Measurements from ENCODE around the gene EIF4G1. TPM values are rescaled to one million over a fixed set of nuclear protein-coding genes. Genes with fewer than 3 reads are reported as not detected.

Gene EIF4G1
- total and polyA plus RNA-seq, 2 of the 8 experiments (the other 6 are each of a cell fraction or from before 2014, with no cell fraction given), result 318 to 473 TPM

DNA sequence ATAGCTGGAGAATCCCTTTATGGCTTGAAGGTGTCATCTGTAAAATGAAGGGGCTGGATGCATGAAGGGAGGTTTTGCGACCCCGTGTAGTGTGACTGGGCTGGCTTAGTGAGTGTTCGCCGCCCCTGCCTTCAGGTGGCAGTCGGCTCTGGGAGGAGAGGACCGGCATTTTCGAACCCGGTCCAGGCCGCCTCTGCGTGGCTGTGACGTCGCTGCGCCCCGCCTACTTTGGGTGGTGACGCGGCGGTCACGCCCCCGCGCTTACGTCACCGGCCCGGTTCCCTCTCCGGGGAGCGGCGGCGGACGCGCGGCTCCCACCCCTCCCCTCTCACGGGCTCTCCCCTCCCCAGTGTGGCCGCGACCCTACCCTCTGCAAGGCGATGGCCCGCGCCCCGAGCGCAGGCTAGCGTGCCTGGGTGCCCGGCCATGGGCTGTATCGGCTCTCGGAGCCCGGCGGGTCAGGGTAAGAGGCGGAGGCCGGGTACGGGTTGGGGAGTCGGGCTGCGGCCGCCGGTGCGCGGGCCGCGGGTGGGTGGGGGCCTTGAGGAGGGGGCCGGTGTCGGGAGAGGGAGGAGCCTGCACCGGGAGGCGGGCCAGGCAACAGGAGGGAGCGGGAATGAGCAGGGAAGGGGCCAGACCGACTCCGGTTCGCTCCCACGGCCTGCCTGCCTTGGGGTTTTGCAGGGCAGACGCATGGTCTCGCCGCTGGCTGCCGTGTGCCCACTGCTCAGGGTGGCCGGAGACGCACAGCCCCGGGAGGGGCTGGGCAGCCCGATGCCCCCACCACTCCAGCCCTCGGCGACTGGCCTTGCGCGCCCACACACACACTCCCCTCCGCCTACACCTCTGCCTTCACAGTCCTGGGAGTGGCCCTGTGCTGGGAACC is 21.5 kb downstream of the EIF4G1 start:
- Histone ChIP-seq H2BK120ac (replicated peaks; ENCODE audit: low read depth, low read length) (no peak overlapping the region), H3K23ac (ENCODE audit: insufficient read length) (no peak overlapping the region), H3K27ac (ENCODE audit: low read depth, low read length) (peak overlapping the region; percentile 82), H3K4me3 (ENCODE audit: extremely low read depth in 1 of 4, insufficient read depth in 2 of 4, low read depth in 3 of 4, low read length in 4 of 4) (peak overlapping the region; percentile 76 to 83 (median 80)), H4K5ac (ENCODE audit: insufficient read length, low read depth, low read length) (peak overlapping the region; percentile 88), H3K4ac (replicated peaks; ENCODE audit: insufficient read length, low read depth, low read length) (no peak overlapping the region), H2BK12ac (ENCODE audit: low read depth, low read length) (no peak overlapping the region), H4K91ac (replicated peaks; ENCODE audit: insufficient read length, low read length) (peak overlapping the region; percentile 46), H3K79me2 (ENCODE audit: control insufficient read depth in 1 of 2, insufficient read depth in 2 of 2, low read length in 2 of 2) (peaks cover 0 to 2% of the 10 kb centered on the region in 2 experiments; a peak in 1 of 4 replicates), H2AK5ac (ENCODE audit: low read depth, low read length) (no peak overlapping the region), H3K23me2 (ENCODE audit: low read depth, low read length) (peaks cover 14% of the 10 kb centered on the region), H3K36me3 (ENCODE audit: control insufficient read depth in 2 of 4, insufficient read depth in 4 of 4, low read length in 3 of 4) (peaks cover 29 to 41% (median 39%) of the 10 kb centered on the region in 4 experiments), H3K4me1 (replicated peaks in 1 of 4; ENCODE audit: control insufficient read depth in 3 of 4, insufficient read depth in 4 of 4, low read length in 3 of 4) (peaks cover 5 to 27% (median 18%) of the 10 kb centered on the region in 4 experiments), H3K14ac (ENCODE audit: insufficient read length) (no peak overlapping the region), H3K4me2 (ENCODE audit: insufficient read depth in 1 of 2, low read depth in 2 of 2, low read length in 2 of 2) (peak overlapping the region; percentile 91 to 98), H3K79me1 (ENCODE audit: low read depth, low read length) (peaks cover 11% of the 10 kb centered on the region), H3K9me3 (ENCODE audit: insufficient read depth in 2 of 2, low read depth in 1 of 2, low read length in 1 of 2) (no peaks in the 10 kb centered on the region), H3K56ac (replicated peaks; ENCODE audit: insufficient read length, low read depth, low read length) (peak overlapping the region; percentile 35), H2AFZ (ENCODE audit: low read length) (no peak overlapping the region), H2BK15ac (ENCODE audit: low read length) (peak overlapping the region; percentile 25; the same call in 1 of the 2 replicates), H2BK5ac (ENCODE audit: low read depth, low read length) (peak overlapping the region; percentile 54; the same call in 1 of the 2 replicates), H4K8ac (ENCODE audit: extremely low read depth, insufficient read depth, low read length) (peak overlapping the region; percentile 96; the same call in 1 of the 2 replicates), H4K20me1 (replicated peaks in 1 of 2; ENCODE audit: control insufficient read depth in 1 of 2, insufficient read depth in 2 of 2, low read length in 2 of 2) (peaks cover 20 to 38% of the 10 kb centered on the region in 2 experiments), H3K18ac (ENCODE audit: extremely low read depth, low read length) (peak overlapping the region; percentile 83), H3K27me3 (replicated peaks in 1 of 4; ENCODE audit: control insufficient read depth in 3 of 4, extremely low read depth in 1 of 4, insufficient read depth in 3 of 4, low read length in 3 of 4) (no peaks in the 10 kb centered on the region), H2BK20ac (ENCODE audit: low read length) (no peak overlapping the region), H3K9ac (replicated peaks in 1 of 4; ENCODE audit: extremely low read depth in 1 of 4, low read depth in 3 of 4, low read length in 3 of 4) (peak overlapping the region; percentile 66 to 87 (median 80))
- 2% methylated on average over 46 of the region's 77 CpGs; no CpG with 5 or more reads in 1 of the 2 experiments for WGBS, 2 experiments (ENCODE audit: extremely low coverage in 1 of 2, insufficient coverage in 1 of 2, insufficient read length in 1 of 2, insufficient replicate concordance in 2 of 2, low coverage in 1 of 2, low lambda C conversion rate in 2 of 2, missing lambda C conversion rate in 1 of 2)
- POLR2A ChIA-PET (ENCODE audit: partially characterized antibody), result interaction anchor here (0.7 to 3.6 kb wide), 20 partner anchors 9 to 205 kb away, joined by 3 to 30 read pairs (median 4); partner anchors contain the start of gene EIF4G1
- FAIRE-seq (no peak), DNase-seq (ENCODE audit: low read depth in 1 of 2, low spot score in 2 of 2) (peak; percentile 64 to 99)
- CTCF ChIA-PET (ENCODE audit: partially characterized antibody), result interaction anchor here (0.9 to 3.6 kb wide), 5 partner anchors 10 to 108 kb away, joined by 3 to 16 read pairs (median 11); no protein-coding TSS in a partner anchor
- peak; percentile 98 for TF ChIP-seq CREB1 (IDR thresholded peaks at IDR 0.05)
- no peak for TF ChIP-seq CTBP2 (IDR thresholded peaks at IDR 0.05; ENCODE audit: borderline replicate concordance, insufficient read depth, insufficient read length, low read length)
- peak; percentile 43; the same call in 1 of the 2 replicates for TF ChIP-seq TBP (IDR thresholded peaks at IDR 0.05; ENCODE audit: low read depth, low read length)
- peak; percentile 52 for TF ChIP-seq KDM4A (IDR thresholded peaks at IDR 0.05; ENCODE audit: low read depth, low read length, severe bottlenecking)
- TF ChIP-seq, protein P1, sequence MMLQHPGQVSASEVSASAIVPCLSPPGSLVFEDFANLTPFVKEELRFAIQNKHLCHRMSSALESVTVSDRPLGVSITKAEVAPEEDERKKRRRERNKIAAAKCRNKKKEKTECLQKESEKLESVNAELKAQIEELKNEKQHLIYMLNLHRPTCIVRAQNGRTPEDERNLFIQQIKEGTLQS (IDR thresholded peaks at IDR 0.05; ENCODE audit: insufficient read depth, low read depth, low read length), result 0 out of 2 replicates have a peak, but pooled peaks have one; percentile 5
- TF ChIP-seq CBX8 (IDR thresholded peaks at IDR 0.05; ENCODE audit: borderline replicate concordance, low read depth, low read length), result no peak
- TF ChIP-seq, protein P2, sequence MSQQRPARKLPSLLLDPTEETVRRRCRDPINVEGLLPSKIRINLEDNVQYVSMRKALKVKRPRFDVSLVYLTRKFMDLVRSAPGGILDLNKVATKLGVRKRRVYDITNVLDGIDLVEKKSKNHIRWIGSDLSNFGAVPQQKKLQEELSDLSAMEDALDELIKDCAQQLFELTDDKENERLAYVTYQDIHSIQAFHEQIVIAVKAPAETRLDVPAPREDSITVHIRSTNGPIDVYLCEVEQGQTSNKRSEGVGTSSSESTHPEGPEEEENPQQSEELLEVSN (IDR thresholded peaks at IDR 0.05), result no peak; the same call in 1 of the 2 replicates
- peak; percentile 60 for TF ChIP-seq TAF1 (IDR thresholded peaks at IDR 0.05; ENCODE audit: low read depth, low read length)
- TF ChIP-seq, protein P3, sequence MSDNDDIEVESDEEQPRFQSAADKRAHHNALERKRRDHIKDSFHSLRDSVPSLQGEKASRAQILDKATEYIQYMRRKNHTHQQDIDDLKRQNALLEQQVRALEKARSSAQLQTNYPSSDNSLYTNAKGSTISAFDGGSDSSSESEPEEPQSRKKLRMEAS (IDR thresholded peaks at IDR 0.05), result peak; percentile 36; the same call in 1 of the 2 replicates

Measured in H1 (cell line).